Caco-2 (cell line): ENCODE results near the gene ERP29. TPM values are rescaled to one million over a fixed set of nuclear protein-coding genes. Genes with fewer than 3 reads are reported as not detected.

Experiments used
- BruUV-seq: library from RNA; stranded (reverse); fragments of 400-500 nt; replicated peaks from 2 replicates; lab custom pipeline; 2021; lab: Mats Ljungman, UMichigan
- CTCF ChIA-PET: fragments of 300-600 bp; sonication (Branson Sonifier 250); formaldehyde crosslinking; loops from one replicate; lab custom pipeline; 2022; ENCODE audit warnings: antibody characterized with exemption; lab: Charles Lee
- POLR2A ChIA-PET: fragments of 300-600 bp; sonication (Branson Sonifier 250); formaldehyde crosslinking; loops from one replicate; lab custom pipeline; 2022; ENCODE audit warnings: antibody characterized with exemption; lab: Charles Lee
- DNase-seq, 2 experiments: peaks; one replicate each; pipeline versions ENCODE4 v3.0.0 to v3.0.0-alpha.2; 2020 to 2022
- H3K27me3 ChIP-seq: replicated peaks from 2 replicates; pipeline ENCODE4 v1.6.0; 2011; ENCODE audit warnings: low read length; ENCODE audit not compliant: control insufficient read depth, insufficient read depth
- H3K36me3 ChIP-seq: 2 replicates; pipeline ENCODE4 v1.5.1; 2011; ENCODE audit warnings: low read length; ENCODE audit not compliant: control insufficient read depth, insufficient read depth
- H3K4me1 ChIP-seq: fragments of 250-450 bp; sonication (Bioruptor Pico); 2 replicates; pipeline ENCODE4 v1.5.1; 2020; ENCODE audit warnings: mild to moderate bottlenecking
- H3K4me3 ChIP-seq: 2 replicates; pipeline ENCODE4 v1.5.1; 2011; ENCODE audit warnings: low read depth, mild to moderate bottlenecking, control low read depth, low read length
- H3K9me3 ChIP-seq: fragments of 250-450 bp; sonication (Bioruptor Pico); 2 replicates; pipeline ENCODE4 v1.5.1; 2020; ENCODE audit warnings: mild to moderate bottlenecking, moderate library complexity
- H3K27ac Mint-ChIP-seq: one replicate; pipeline ENCODE4 v1.8.0; 2022; ENCODE audit warnings: mixed read lengths; ENCODE audit not compliant: unreplicated experiment
- H3K27me3 Mint-ChIP-seq: one replicate; pipeline ENCODE4 v1.8.0; 2022; ENCODE audit warnings: mixed read lengths; ENCODE audit not compliant: insufficient read depth, unreplicated experiment
- H3K36me3 Mint-ChIP-seq: one replicate; pipeline ENCODE4 v1.8.0; 2022; ENCODE audit warnings: mild to moderate bottlenecking, mixed read lengths; ENCODE audit not compliant: insufficient read depth, unreplicated experiment
- H3K4me1 Mint-ChIP-seq: one replicate; pipeline ENCODE4 v1.8.0; 2022; ENCODE audit warnings: low read depth, mixed read lengths; ENCODE audit not compliant: unreplicated experiment
- H3K4me3 Mint-ChIP-seq: one replicate; pipeline ENCODE4 v1.8.0; 2022; ENCODE audit warnings: mild to moderate bottlenecking, moderate library complexity, mixed read lengths; ENCODE audit not compliant: unreplicated experiment
- H3K9me3 Mint-ChIP-seq: one replicate; pipeline ENCODE4 v1.8.0; 2022; ENCODE audit warnings: mixed read lengths; ENCODE audit not compliant: unreplicated experiment
- intact Hi-C: fragments of 100-400 bp; cut with micrococcal nuclease; formaldehyde crosslinking; loops from one replicate; pipeline ENCODE4 v1.10.0; 2022; ENCODE audit not compliant: unreplicated experiment
- total RNA-seq: library from RNA; stranded (reverse); gene quantifications from 2 replicates; pipeline ENCODE4 v1.2.3, GENCODE V29; 2022
- TF ChIP-seq, protein P1 (sequence below), 2 experiments: fragments of 200-600 bp in 1 of 2; IDR thresholded peaks; 1 replicate in 1 of 2; 2 replicates in 1 of 2; pipeline versions ENCODE4 v1.5.1 to v1.8.0; 2011 to 2022; ENCODE audit warnings: antibody characterized with exemption in 1 of 2, control low read depth in 1 of 2, inconsistent platforms in 1 of 2, low read depth in 1 of 2, low read length in 1 of 2, mild to moderate bottlenecking in 1 of 2, moderate library complexity in 1 of 2; ENCODE audit not compliant: insufficient read depth in 1 of 2, severe bottlenecking in 1 of 2, unreplicated experiment in 1 of 2

Gene ERP29
- total RNA-seq, 1 experiment from 2014 or later: 231 TPM

DNA sequence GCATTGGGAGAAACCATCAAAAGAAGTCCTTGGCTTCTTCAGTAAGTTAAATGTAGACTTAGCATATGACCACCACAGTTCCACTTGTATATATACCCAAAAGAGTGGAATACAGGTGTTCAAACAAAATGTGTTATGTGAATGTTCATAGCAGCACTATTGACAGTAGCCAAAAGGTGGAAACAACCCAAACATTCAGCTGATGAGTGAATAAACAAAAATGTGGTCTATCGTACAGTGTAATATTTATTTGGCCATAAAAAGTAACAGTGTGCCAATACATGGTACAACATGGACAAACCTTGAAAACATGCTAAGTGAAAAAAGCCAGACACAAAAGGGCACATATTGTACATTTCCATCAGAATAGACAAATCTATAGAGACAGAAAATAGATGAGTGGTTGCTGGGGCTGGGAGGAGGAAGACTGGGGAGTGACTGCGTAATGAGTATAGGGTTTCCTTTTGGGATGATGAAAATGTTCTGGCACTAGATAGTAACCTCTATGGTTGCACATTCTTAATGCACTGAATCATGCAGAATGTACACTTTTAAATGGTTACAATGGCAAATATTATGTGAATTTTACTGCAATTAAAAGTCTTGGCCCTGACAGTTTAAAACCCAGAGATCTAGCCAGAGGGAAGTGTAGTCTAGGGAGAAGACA lies 5.5 kb downstream of the ERP29 start:
- Mint-ChIP-seq H3K27me3 (no peaks in the 10 kb centered on the region), H3K36me3 (peaks cover 94% of the 10 kb centered on the region), H3K4me1 (peaks cover 13% of the 10 kb centered on the region), H3K4me3 (no peak overlapping the region), H3K9me3 (peaks cover 10% of the 10 kb centered on the region), H3K27ac (no peak overlapping the region)
- no TSS peak for BruUV-seq
- Histone ChIP-seq H3K9me3 (no peaks in the 10 kb centered on the region), H3K4me1 (no peaks in the 10 kb centered on the region), H3K36me3 (no peaks in the 10 kb centered on the region; the same call in 1 of the 2 replicates), H3K4me3 (no peak overlapping the region), H3K27me3 (no peaks in the 10 kb centered on the region)
- DNase-seq: no peak
- ChIA-PET CTCF (no interaction called here), POLR2A (no interaction called here)
- intact Hi-C loops: no loop called here
- TF ChIP-seq, protein P1, sequence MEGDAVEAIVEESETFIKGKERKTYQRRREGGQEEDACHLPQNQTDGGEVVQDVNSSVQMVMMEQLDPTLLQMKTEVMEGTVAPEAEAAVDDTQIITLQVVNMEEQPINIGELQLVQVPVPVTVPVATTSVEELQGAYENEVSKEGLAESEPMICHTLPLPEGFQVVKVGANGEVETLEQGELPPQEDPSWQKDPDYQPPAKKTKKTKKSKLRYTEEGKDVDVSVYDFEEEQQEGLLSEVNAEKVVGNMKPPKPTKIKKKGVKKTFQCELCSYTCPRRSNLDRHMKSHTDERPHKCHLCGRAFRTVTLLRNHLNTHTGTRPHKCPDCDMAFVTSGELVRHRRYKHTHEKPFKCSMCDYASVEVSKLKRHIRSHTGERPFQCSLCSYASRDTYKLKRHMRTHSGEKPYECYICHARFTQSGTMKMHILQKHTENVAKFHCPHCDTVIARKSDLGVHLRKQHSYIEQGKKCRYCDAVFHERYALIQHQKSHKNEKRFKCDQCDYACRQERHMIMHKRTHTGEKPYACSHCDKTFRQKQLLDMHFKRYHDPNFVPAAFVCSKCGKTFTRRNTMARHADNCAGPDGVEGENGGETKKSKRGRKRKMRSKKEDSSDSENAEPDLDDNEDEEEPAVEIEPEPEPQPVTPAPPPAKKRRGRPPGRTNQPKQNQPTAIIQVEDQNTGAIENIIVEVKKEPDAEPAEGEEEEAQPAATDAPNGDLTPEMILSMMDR (IDR thresholded peaks at IDR 0.05; ENCODE audit: insufficient read depth in 1 of 2, low read depth in 1 of 2, low read length in 1 of 2, severe bottlenecking in 1 of 2, unreplicated experiment in 1 of 2): no peak

GRCh38 chr12:112020947-112021457 lies 7.8 kb downstream of the ERP29 start:
- H3K27ac Mint-ChIP-seq: peak overlapping the region; percentile 24
- no peaks in the 10 kb centered on the region for H3K4me1 ChIP-seq

More at GRCh38 chr12:112020947-112021457, 7.8 kb downstream of the ERP29 start:
- no TSS peak for BruUV-seq
- no peak overlapping the region for H3K4me3 ChIP-seq
- H3K36me3 Mint-ChIP-seq: peaks cover 95% of the 10 kb centered on the region
- intact Hi-C loops: no loop called here
- no peak for DNase-seq
- H3K36me3 ChIP-seq: no peaks in the 10 kb centered on the region; the same call in none of the 2 replicates
- TF ChIP-seq, protein P1 (IDR thresholded peaks at IDR 0.05; ENCODE audit: insufficient read depth in 1 of 2, low read depth in 1 of 2, low read length in 1 of 2, severe bottlenecking in 1 of 2, unreplicated experiment in 1 of 2): no peak
- H3K4me3 Mint-ChIP-seq: no peak overlapping the region
- H3K27me3 Mint-ChIP-seq: no peaks in the 10 kb centered on the region
- ChIA-PET POLR2A (no interaction called here), CTCF (interaction anchor here (0.5 to 0.6 kb wide), 2 partner anchors 74 to 88 kb away, joined by 3 to 9 read pairs; no protein-coding TSS in a partner anchor)
- H3K9me3 Mint-ChIP-seq: peaks cover 4% of the 10 kb centered on the region
- no peaks in the 10 kb centered on the region for H3K9me3 ChIP-seq
- H3K4me1 Mint-ChIP-seq: peaks cover 11% of the 10 kb centered on the region
- no peaks in the 10 kb centered on the region for H3K27me3 ChIP-seq
